ENCODE results near the gene MAP1B. TPM values are rescaled to one million over a fixed set of nuclear protein-coding genes. Genes with fewer than 3 reads are reported as not detected.

MAP1B gene
- total RNA-seq, 1 experiment from 2014 or later: 135 TPM

DNA sequence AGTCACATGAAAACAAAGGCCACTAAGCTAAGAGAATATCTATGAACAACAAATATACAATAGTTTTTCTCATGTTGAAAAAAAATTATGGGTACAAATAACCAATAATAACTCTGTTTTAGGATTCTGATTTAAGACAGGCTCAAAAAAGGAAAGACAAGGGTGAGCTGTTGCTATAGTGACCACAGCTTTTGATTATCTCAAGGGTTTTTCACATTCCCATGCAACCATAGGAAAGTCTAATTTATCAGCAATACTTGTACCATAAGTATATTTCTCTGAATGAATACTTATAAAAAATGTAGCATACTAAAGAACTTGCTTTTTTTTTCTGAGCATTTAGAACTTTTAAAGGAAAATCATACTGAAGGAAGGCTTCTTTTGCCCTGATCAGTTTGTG is 144.7 kb downstream of the MAP1B start:
- no TSS peak for BruUV-seq (replicated peaks)
- Histone ChIP-seq H3K4me1 (ENCODE audit: insufficient read depth, low read length, poor library complexity, severe bottlenecking) (peaks cover 73% of the 10 kb centered on the region), H3K9me3 (ENCODE audit: low read depth, low read length, poor library complexity, severe bottlenecking) (no peaks in the 10 kb centered on the region), H3K27ac (ENCODE audit: low read depth, low read length, poor library complexity, severe bottlenecking) (no peak overlapping the region), H3K27me3 (replicated peaks; ENCODE audit: insufficient read depth, low read depth, low read length, poor library complexity) (no peaks in the 10 kb centered on the region), H3K36me3 (ENCODE audit: insufficient read depth, low read length, poor library complexity, severe bottlenecking) (no peaks in the 10 kb centered on the region), H3K4me3 (ENCODE audit: low read depth, low read length, poor library complexity, severe bottlenecking) (no peak overlapping the region)
- ChIA-PET CTCF (no interaction called here), POLR2A (ENCODE audit: low non-redundant PET) (no interaction called here)
- intact Hi-C loops (cut with micrococcal nuclease; ENCODE audit: unreplicated experiment): no loop called here
- TF ChIP-seq, protein P1, sequence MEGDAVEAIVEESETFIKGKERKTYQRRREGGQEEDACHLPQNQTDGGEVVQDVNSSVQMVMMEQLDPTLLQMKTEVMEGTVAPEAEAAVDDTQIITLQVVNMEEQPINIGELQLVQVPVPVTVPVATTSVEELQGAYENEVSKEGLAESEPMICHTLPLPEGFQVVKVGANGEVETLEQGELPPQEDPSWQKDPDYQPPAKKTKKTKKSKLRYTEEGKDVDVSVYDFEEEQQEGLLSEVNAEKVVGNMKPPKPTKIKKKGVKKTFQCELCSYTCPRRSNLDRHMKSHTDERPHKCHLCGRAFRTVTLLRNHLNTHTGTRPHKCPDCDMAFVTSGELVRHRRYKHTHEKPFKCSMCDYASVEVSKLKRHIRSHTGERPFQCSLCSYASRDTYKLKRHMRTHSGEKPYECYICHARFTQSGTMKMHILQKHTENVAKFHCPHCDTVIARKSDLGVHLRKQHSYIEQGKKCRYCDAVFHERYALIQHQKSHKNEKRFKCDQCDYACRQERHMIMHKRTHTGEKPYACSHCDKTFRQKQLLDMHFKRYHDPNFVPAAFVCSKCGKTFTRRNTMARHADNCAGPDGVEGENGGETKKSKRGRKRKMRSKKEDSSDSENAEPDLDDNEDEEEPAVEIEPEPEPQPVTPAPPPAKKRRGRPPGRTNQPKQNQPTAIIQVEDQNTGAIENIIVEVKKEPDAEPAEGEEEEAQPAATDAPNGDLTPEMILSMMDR (conservative IDR thresholded peaks at IDR 0.05; ENCODE audit: low read depth, low read length): no peak
- TF ChIP-seq EZH2 (IDR thresholded peaks at IDR 0.05; ENCODE audit: borderline replicate concordance, low read depth, low read length, poor library complexity, severe bottlenecking): no peak
- DNase-seq (ENCODE audit: low spot score): no peak

DNA sequence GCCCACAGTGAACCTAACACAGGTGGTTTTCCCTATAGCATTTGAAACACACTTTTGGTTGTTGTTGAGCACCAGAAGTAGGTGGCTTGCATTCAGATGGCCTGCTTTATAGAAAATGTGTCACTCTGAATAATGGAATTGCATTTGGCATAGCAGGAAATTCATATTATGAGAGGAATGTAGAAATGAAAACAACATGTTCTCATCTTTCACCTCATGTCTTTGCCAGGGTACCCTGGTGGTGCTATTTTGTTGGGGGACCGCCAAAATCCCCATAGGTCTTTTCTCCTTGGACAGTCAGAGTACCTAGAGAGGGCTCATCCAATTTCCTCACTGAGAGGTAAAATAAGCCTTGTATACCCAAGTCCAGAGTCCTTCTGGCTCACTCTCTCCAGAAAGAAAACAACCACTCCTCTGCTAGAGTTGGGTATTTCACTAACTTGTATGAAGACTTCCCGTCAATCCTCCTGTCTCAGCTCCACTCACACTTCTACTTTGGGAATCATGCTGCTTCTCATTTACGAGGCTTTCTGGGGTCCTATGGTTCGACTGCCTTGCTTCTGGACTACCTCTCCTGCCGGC is 145.4 kb downstream of the MAP1B start:
- Histone ChIP-seq H3K27ac (ENCODE audit: low read depth, low read length, poor library complexity, severe bottlenecking) (no peak overlapping the region), H3K36me3 (ENCODE audit: insufficient read depth, low read length, poor library complexity, severe bottlenecking) (no peaks in the 10 kb centered on the region), H3K9me3 (ENCODE audit: low read depth, low read length, poor library complexity, severe bottlenecking) (no peaks in the 10 kb centered on the region), H3K4me1 (ENCODE audit: insufficient read depth, low read length, poor library complexity, severe bottlenecking) (peaks cover 69% of the 10 kb centered on the region), H3K4me3 (ENCODE audit: low read depth, low read length, poor library complexity, severe bottlenecking) (no peak overlapping the region), H3K27me3 (replicated peaks; ENCODE audit: insufficient read depth, low read depth, low read length, poor library complexity) (no peaks in the 10 kb centered on the region)
- ChIA-PET POLR2A (ENCODE audit: low non-redundant PET) (no interaction called here), CTCF (no interaction called here)
- intact Hi-C loops (cut with micrococcal nuclease; ENCODE audit: unreplicated experiment): no loop called here
- BruUV-seq (replicated peaks): no TSS peak
- DNase-seq (ENCODE audit: low spot score): peak; percentile 12
- TF ChIP-seq, protein P1 (conservative IDR thresholded peaks at IDR 0.05; ENCODE audit: low read depth, low read length): no peak
- no peak for TF ChIP-seq EZH2 (IDR thresholded peaks at IDR 0.05; ENCODE audit: borderline replicate concordance, low read depth, low read length, poor library complexity, severe bottlenecking)

DNA sequence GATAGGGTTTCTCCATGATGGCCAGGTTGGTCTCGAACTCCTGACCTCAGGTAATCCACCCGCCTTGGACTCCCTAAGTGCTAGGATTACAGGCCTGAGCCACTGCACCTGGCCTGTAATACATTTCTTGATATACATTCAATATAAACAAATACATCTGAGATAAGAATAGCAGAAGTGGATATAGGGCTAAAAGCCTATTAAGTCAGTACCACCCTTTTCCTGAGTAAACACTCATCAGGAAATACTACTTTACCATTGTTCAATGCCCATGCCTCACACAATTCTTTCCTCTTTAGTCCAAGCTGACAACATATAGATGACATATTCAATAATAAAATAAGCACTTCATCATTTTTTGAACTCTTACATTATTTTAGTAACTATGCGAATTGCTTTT is 148.0 kb downstream of the MAP1B start:
- Histone ChIP-seq H3K9me3 (ENCODE audit: low read depth, low read length, poor library complexity, severe bottlenecking) (no peaks in the 10 kb centered on the region), H3K36me3 (ENCODE audit: insufficient read depth, low read length, poor library complexity, severe bottlenecking) (no peaks in the 10 kb centered on the region), H3K27ac (ENCODE audit: low read depth, low read length, poor library complexity, severe bottlenecking) (no peak overlapping the region), H3K27me3 (replicated peaks; ENCODE audit: insufficient read depth, low read depth, low read length, poor library complexity) (no peaks in the 10 kb centered on the region), H3K4me1 (ENCODE audit: insufficient read depth, low read length, poor library complexity, severe bottlenecking) (peaks cover 53% of the 10 kb centered on the region), H3K4me3 (ENCODE audit: low read depth, low read length, poor library complexity, severe bottlenecking) (no peak overlapping the region)
- intact Hi-C loops (cut with micrococcal nuclease; ENCODE audit: unreplicated experiment): no loop called here
- CTCF ChIA-PET: no interaction called here
- POLR2A ChIA-PET (ENCODE audit: low non-redundant PET): no interaction called here
- TF ChIP-seq, protein P1 (conservative IDR thresholded peaks at IDR 0.05; ENCODE audit: low read depth, low read length): no peak
- no peak for TF ChIP-seq EZH2 (IDR thresholded peaks at IDR 0.05; ENCODE audit: borderline replicate concordance, low read depth, low read length, poor library complexity, severe bottlenecking)
- no peak for DNase-seq (ENCODE audit: low spot score)
- BruUV-seq (replicated peaks): no TSS peak
